ENCODE measurements around the gene ADAMTS3. TPM values are rescaled to one million over a fixed set of nuclear protein-coding genes. Genes with fewer than 3 reads are reported as not detected.

The ADAMTS3 gene
- total RNA-seq, 1 donor from 2014 or later = 1.1 TPM

- H3K4me3 ChIP-seq = no peak overlapping the region
- H3K27ac ChIP-seq = no peak overlapping the region
- no peaks in the 10 kb centered on the region for H3K27me3 ChIP-seq (ENCODE audit: low read depth)
- DNase-seq (no peak), ATAC-seq (no peak)
- intact Hi-C loops (cut with DNase I) = no loop called here
- no peaks in the 10 kb centered on the region for H3K4me1 ChIP-seq
- H3K36me3 ChIP-seq = no peaks in the 10 kb centered on the region
- TF ChIP-seq, protein P1, sequence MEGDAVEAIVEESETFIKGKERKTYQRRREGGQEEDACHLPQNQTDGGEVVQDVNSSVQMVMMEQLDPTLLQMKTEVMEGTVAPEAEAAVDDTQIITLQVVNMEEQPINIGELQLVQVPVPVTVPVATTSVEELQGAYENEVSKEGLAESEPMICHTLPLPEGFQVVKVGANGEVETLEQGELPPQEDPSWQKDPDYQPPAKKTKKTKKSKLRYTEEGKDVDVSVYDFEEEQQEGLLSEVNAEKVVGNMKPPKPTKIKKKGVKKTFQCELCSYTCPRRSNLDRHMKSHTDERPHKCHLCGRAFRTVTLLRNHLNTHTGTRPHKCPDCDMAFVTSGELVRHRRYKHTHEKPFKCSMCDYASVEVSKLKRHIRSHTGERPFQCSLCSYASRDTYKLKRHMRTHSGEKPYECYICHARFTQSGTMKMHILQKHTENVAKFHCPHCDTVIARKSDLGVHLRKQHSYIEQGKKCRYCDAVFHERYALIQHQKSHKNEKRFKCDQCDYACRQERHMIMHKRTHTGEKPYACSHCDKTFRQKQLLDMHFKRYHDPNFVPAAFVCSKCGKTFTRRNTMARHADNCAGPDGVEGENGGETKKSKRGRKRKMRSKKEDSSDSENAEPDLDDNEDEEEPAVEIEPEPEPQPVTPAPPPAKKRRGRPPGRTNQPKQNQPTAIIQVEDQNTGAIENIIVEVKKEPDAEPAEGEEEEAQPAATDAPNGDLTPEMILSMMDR (IDR thresholded peaks at IDR 0.05) = no peak
- H3K9me3 ChIP-seq = no peaks in the 10 kb centered on the region
These were observed 55.8 kb downstream of the ADAMTS3 start for GRCh38 chr4:72513227-72513626.

- TF ChIP-seq, protein P1 (IDR thresholded peaks at IDR 0.05) = no peak
- H3K27ac ChIP-seq = no peak overlapping the region
- H3K9me3 ChIP-seq = no peaks in the 10 kb centered on the region
- H3K4me3 ChIP-seq = no peak overlapping the region
- no peaks in the 10 kb centered on the region for H3K36me3 ChIP-seq
- no peaks in the 10 kb centered on the region for H3K4me1 ChIP-seq
- intact Hi-C loops (cut with DNase I) = loop anchor here (5.0 kb wide), 1 partner anchor 509 kb away; no protein-coding TSS in a partner anchor
- ATAC-seq (no peak), DNase-seq (no peak)
- no peaks in the 10 kb centered on the region for H3K27me3 ChIP-seq (ENCODE audit: low read depth)
These were observed 61.1 kb downstream of the ADAMTS3 start for GRCh38 chr4:72507860-72508419.

- intact Hi-C loops (cut with DNase I) = loop anchor here (5.0 kb wide), 1 partner anchor 510 kb away; no protein-coding TSS in a partner anchor
- Histone ChIP-seq H3K36me3 (no peaks in the 10 kb centered on the region), H3K4me3 (no peak overlapping the region), H3K27ac (no peak overlapping the region), H3K27me3 (ENCODE audit: low read depth) (no peaks in the 10 kb centered on the region), H3K4me1 (no peaks in the 10 kb centered on the region), H3K9me3 (no peaks in the 10 kb centered on the region)
- TF ChIP-seq, protein P1 (IDR thresholded peaks at IDR 0.05) = no peak
- DNase-seq = no peak
- no peak for ATAC-seq
These were observed 61.9 kb downstream of the ADAMTS3 start for GRCh38 chr4:72507167-72507566.

DNA sequence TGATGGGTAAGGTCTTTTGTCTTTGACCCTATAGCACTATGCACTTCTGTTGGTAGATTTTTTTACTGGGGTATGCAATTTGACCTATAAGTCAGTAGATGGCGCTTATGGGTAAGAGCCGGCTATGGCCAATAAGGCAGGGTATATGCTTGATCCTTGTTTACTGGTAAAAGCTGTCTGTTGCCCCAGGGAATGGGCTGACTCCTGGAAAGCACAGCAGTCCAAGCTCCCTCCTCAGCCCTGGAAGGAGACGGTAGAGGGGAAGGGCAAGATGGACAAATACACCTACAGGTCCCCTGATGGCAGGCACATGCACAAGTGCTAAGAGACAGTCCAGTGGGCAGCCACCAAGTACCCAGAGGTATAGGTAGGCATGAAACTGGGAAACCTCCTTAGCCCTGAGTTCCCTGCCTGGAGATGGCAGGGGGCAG, 63.7 kb downstream of the ADAMTS3 start:
- Histone ChIP-seq H3K4me3 (no peak overlapping the region), H3K27me3 (ENCODE audit: low read depth) (no peaks in the 10 kb centered on the region), H3K27ac (no peak overlapping the region), H3K36me3 (no peaks in the 10 kb centered on the region), H3K9me3 (no peaks in the 10 kb centered on the region), H3K4me1 (no peaks in the 10 kb centered on the region)
- no peak for DNase-seq
- TF ChIP-seq, protein P1 (IDR thresholded peaks at IDR 0.05) = peak; percentile 62
- ATAC-seq = peak; percentile 75 to 81
- intact Hi-C loops (cut with DNase I) = loop anchor here (5.0 kb wide), 1 partner anchor 512 kb away; no protein-coding TSS in a partner anchor

- H3K27ac ChIP-seq = no peak overlapping the region
- TF ChIP-seq, protein P1 (IDR thresholded peaks at IDR 0.05) = no peak
- ATAC-seq = no peak
- no peak overlapping the region for H3K4me3 ChIP-seq
- DNase-seq = no peak
- H3K9me3 ChIP-seq = no peaks in the 10 kb centered on the region
- H3K36me3 ChIP-seq = no peaks in the 10 kb centered on the region
- no peaks in the 10 kb centered on the region for H3K4me1 ChIP-seq
- intact Hi-C loops (cut with DNase I) = no loop called here
- no peaks in the 10 kb centered on the region for H3K27me3 ChIP-seq (ENCODE audit: low read depth)
These were observed 68.8 kb downstream of the ADAMTS3 start for GRCh38 chr4:72500214-72500613.
